GM12878 (cell line): ENCODE data around the gene IRF4. TPM values are rescaled to one million over a fixed set of nuclear protein-coding genes. Genes with fewer than 3 reads are reported as not detected.

Source experiments
- E2F8 ChIP-seq: fragments of 450-650 bp; IDR thresholded peaks from 2 replicates; pipeline ENCODE4 v1.6.1; 2018; ENCODE audit warnings: mild to moderate bottlenecking, low read depth, moderate library complexity; ENCODE audit not compliant: partially characterized antibody
- ELK1 ChIP-seq: IDR thresholded peaks from 2 replicates; pipeline ENCODE4 v1.6.1; 2012; ENCODE audit warnings: low read depth, low read length, improper control_type of control experiment
- HCFC1 ChIP-seq: fragments of 150-350 bp; IDR thresholded peaks from 2 replicates; pipeline ENCODE4 v1.6.1; 2014; ENCODE audit warnings: low read length
- IKZF1 ChIP-seq: fragments of 450-650 bp; conservative IDR thresholded peaks from 2 replicates; pipeline ENCODE4 v1.6.1; 2017; ENCODE audit warnings: antibody characterized with exemption, mild to moderate bottlenecking
- MTA3 ChIP-seq: IDR thresholded peaks from 2 replicates; pipeline ENCODE4 v1.6.1; 2012; ENCODE audit warnings: low read length, inconsistent platforms, borderline replicate concordance
- NFYA ChIP-seq: IDR thresholded peaks from 2 replicates; pipeline ENCODE4 v1.6.1; 2011; ENCODE audit warnings: low read depth, mild to moderate bottlenecking, low read length, improper control_type of control experiment, borderline replicate concordance
- PAX5 ChIP-seq: IDR thresholded peaks from 2 replicates; pipeline ENCODE4 v1.6.1; 2011; ENCODE audit warnings: low read depth, low read length, borderline replicate concordance
- POLR2AphosphoS2 ChIP-seq: IDR thresholded peaks from 2 replicates; pipeline ENCODE4 v1.6.1; 2011; ENCODE audit warnings: low read depth, mild to moderate bottlenecking, low read length, improper control_type of control experiment, moderate library complexity
- RAD21 ChIP-seq: IDR thresholded peaks from 2 replicates; pipeline ENCODE4 v1.6.1; 2011; ENCODE audit warnings: mild to moderate bottlenecking, low read depth, low read length, moderate library complexity; ENCODE audit not compliant: insufficient read depth
- RELA ChIP-seq: fragments of 450-650 bp; IDR thresholded peaks from 2 replicates; pipeline ENCODE4 v1.8.0; 2014; ENCODE audit warnings: borderline replicate concordance; ENCODE audit not compliant: partially characterized antibody
- RUNX3 ChIP-seq: IDR thresholded peaks from 2 replicates; pipeline ENCODE4 v1.6.1; 2012; ENCODE audit warnings: low read length, inconsistent platforms
- USF2 ChIP-seq: IDR thresholded peaks from 2 replicates; pipeline ENCODE4 v1.6.1; 2011; ENCODE audit warnings: low read depth, low read length, improper control_type of control experiment, borderline replicate concordance
- ZNF622 ChIP-seq: fragments of 450-650 bp; IDR thresholded peaks from 2 replicates; pipeline ENCODE4 v1.6.1; 2017; ENCODE audit warnings: mild to moderate bottlenecking, inconsistent platforms
- ZZZ3 ChIP-seq: IDR thresholded peaks from 2 replicates; pipeline ENCODE4 v1.6.1; 2011; ENCODE audit warnings: low read depth; ENCODE audit not compliant: control insufficient read depth, insufficient read length
- polyA plus RNA-seq, 11 experiments: library from polyadenylated mRNA; depleted of rRNA in 4 of 11; unstranded in 6 of 11; stranded (reverse) in 5 of 11; fragments of >200 nt; fragmentation: Nextera tagmentation in 4 of 11; fragmentation: Illumina TruSeq in 1 of 11; extraction: Ambion mirVana in 4 of 11; extraction: Trizol in 1 of 11; gene quantifications; 1 replicate in 1 of 11; 2 replicates in 10 of 11; pipeline versions ENCODE4 v1.2.1 to v1.2.3, GENCODE V29; 2011 to 2016; ENCODE audit warnings: inconsistent platforms in 2 of 11, missing spikeins in 2 of 11, low read depth in 1 of 11
- total RNA-seq, 4 experiments: library from RNA; depleted of rRNA in 3 of 4; stranded (reverse); fragments of >200 nt in 3 of 4; fragmentation: Illumina TruSeq in 1 of 4; extraction: Trizol in 1 of 4; gene quantifications; 2 replicates each; pipeline versions ENCODE4 v1.2.1 to v1.2.3, GENCODE V29; 2013 to 2021

Gene IRF4
- total and polyA plus RNA-seq, 10 of the 15 experiments (the other 5 are each of a cell fraction or from before 2014, with no cell fraction given) = 50.0 to 495 (median 257) TPM

- TF ChIP-seq USF2 = no peak
- TF ChIP-seq IKZF1 = no peak
- TF ChIP-seq HCFC1 = no peak
- no peak for TF ChIP-seq ZZZ3
- TF ChIP-seq PAX5 = no peak
- TF ChIP-seq RELA = no peak
- TF ChIP-seq ELK1 = no peak
- no peak; the same call in 1 of the 2 replicates for TF ChIP-seq MTA3
- TF ChIP-seq ZNF622 = no peak
- no peak for TF ChIP-seq RAD21
- TF ChIP-seq NFYA = no peak
- TF ChIP-seq RUNX3 = no peak
- peak; percentile 39 for TF ChIP-seq POLR2AphosphoS2
- no peak for TF ChIP-seq E2F8
- TF ChIP-seq, all 136 proteins: peak for 22
Measured at GRCh38 chr6:403659-404655, 12.4 kb downstream of the IRF4 start (continued).
